ENCODE data around the gene FSHR.

The FSHR gene

GRCh38 chr2:48954311-48954710 lies 200.0 kb downstream of the FSHR start:
- peak; percentile 70 for DNase-seq (ENCODE audit: low read depth, low spot score)

DNA sequence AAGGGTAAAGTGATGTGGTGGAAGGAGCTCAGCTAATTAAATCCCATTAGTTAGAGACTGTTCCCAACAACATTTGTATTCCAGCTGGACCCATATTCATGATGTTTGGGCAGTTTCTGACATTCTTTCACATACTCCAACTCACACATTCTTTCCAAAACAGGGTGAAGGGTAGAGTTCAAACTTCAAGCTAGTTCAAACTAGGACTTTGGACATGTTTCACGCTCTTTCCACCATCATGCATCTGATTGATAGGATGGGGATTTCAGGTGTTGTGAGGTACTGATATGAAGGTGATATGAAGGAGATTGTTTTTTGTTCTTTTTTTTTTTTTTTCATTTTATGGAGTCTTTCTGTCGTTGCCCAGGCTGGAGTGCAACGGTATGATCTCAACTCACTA lies 201.7 kb downstream of the FSHR start:
- DNase-seq (ENCODE audit: low read depth, low spot score), result no peak

DNA sequence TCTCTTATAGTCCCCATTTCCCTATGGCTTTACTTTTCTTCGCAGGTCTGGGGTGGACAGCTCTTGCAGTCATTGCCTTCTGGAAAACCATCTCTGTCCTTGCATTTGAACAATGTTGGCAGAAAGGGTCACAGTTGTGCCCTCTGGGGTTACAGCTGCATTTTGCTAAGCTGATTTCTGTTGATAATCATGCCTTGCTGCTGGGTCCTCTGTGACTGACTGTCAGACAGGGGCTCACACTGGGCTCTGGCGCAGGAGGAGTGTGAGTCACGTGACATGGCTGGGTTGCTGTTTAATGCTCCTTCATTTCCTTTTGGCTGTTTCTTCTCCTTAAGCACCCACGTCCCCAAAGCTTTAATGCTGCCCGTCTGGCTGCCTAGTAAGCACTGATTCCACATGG lies 202.2 kb downstream of the FSHR start:
- DNase-seq (ENCODE audit: low read depth, low spot score), result no peak

DNA sequence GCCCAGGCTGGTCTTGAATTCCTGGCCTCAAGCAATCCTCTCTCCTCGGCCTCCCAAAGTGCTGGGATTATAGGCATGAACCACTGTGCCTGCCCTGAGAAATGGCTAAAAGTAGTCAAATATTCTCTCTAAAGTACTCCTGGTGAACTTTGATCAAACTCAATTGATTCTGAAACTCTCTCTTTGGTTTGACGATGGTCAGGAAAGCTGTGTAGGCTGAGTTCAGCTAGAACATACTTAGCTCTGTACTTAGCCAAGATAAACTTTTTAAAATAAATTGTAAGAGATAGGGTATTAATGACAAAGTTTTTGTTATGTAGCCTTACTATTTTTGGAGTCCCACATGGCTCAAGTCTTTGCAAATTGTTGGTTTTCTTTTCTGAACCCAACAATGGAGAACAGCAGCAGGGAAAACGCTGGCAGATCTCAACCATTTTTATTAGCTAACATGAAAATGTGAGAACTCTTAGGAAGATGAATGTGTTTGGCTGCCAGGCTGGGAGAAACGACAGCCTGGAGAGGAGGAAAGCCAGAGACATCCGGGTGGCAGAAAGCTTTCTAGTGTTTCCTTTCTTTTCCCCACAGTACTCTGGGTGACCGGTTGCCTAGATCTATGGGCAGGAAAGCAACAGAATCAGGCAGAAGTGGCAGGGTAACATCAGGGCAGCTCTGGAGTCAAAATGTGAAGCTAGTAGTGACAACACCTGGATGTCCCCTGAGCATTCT lies 205.8 kb downstream of the FSHR start:
- DNase-seq (ENCODE audit: low read depth, low spot score), result no peak

DNA sequence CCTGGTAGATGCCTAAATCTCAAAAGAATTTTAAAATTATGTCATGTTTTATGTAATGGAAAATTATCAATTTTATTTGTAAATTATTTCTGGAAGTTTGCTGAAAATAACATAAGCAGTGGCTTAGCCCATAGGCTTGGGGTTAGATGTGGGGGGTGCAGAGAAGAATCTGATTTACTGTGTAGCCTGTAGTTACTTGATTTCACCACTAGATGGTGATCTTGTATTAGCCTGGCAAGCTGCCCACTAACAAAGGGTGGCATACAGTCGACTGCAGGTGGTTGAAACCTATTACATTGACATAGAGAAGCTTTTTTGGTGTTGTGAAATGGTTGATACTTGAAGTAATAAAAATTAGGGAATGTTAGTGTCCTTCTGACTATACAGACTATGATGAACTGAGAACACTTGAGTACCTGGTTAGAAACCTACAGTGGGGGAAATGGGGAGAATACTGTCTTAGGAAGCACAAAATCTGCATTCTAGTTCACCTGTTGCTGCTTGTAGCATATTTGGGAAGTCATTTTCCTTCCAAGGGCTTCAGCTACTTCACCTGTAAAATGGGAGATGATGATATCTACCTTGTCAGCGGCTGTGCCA lies 207.8 kb downstream of the FSHR start:
- peak; percentile 34 for DNase-seq (ENCODE audit: low read depth, low spot score)

DNA sequence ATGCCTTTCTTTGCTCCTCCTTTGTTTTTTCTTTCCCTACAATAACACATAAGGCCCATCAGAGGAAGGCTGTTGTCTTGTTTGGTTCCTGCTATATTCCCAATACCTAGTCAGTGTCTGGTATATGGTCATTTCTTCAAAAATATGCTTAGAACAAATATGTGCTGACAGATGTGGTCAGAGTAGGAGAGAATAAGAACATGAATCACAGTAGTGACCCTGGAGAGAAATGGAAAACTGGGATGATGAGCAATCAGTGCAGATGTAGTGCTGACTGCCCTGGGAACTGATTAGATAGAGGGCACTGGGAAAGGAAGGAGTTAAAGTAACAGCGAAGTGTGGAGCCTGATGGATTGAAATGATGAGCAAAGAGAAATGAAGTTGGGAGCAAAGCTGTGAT lies 209.4 kb downstream of the FSHR start:
- no peak for DNase-seq (ENCODE audit: low read depth, low spot score)

DNA sequence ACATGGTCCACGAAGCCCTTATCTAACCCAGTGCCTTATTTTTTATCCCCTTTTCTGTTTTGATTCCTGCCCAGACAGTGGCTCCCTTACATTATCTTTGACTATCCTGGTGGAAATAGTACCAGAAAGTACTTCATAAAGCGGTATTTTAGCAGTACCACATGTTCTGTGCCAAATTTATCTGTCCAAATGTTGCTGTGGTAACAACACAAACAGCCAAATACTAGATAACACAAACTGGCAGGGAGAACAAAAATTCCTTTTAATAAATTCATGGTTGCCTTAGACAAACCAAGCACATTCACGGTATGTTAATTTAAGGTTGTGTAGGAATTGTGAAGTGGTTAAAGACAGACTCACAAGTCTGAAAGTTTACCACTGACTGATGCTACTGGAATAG lies 210.9 kb downstream of the FSHR start:
- no peak for DNase-seq (ENCODE audit: low read depth, low spot score)

DNA sequence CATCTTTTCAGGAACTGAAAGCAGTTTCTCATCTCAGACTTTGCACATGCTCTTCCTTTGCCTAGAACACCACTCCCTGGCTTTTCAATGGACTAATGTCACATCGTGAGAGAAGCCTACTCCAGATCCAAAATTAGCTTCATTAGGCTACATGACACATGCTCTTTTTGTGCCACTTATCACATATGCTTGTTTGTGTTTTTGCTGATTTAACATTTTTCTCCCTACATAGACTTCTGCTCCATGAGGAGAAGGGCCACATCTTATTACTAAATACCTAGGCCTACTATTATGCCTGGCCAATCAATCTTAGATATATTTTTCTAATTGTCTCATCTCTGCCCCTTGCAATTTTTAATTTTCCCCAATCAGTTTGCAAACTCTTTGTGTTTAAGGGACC lies 212.4 kb downstream of the FSHR start:
- no peak for DNase-seq (ENCODE audit: low read depth, low spot score)

- no peak for DNase-seq (ENCODE audit: low read depth, low spot score)
Observed at GRCh38 chr2:48941456-48941855, 212.9 kb downstream of the FSHR start.

DNA sequence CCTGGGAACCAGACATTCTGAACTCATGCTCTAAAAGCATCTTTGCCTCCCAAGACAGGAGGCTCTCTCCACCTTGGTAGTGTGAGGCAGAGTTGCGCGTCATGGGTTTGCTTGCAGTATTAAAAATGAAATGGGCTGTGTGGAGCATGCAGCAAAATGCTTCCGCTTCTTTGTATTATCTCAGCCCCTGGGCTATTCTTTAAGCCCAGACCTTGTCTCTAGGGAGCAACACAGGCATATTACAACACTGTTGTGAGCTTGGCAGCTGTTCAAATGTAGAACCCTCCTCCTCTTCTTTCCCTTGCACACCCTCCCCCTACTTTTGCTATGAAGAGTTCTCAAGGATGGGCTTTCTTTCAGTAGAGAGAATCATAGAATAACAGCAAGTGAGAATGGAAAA lies 213.7 kb downstream of the FSHR start:
- no peak for DNase-seq (ENCODE audit: low read depth, low spot score)

- no peak for DNase-seq (ENCODE audit: low read depth, low spot score)
Observed at GRCh38 chr2:48939232-48939631, 215.1 kb downstream of the FSHR start.

- no peak for DNase-seq (ENCODE audit: low read depth, low spot score)
Observed at GRCh38 chr2:48938231-48938630, 216.1 kb downstream of the FSHR start.

GRCh38 chr2:48934807-48935206 lies 219.5 kb downstream of the FSHR start:
- DNase-seq (ENCODE audit: low read depth, low spot score), result no peak

GRCh38 chr2:48933828-48934497 lies 220.4 kb downstream of the FSHR start:
- no peak for DNase-seq (ENCODE audit: low read depth, low spot score)

- DNase-seq (ENCODE audit: low read depth, low spot score), result no peak
Observed at GRCh38 chr2:48932667-48933066, 221.6 kb downstream of the FSHR start.

DNA sequence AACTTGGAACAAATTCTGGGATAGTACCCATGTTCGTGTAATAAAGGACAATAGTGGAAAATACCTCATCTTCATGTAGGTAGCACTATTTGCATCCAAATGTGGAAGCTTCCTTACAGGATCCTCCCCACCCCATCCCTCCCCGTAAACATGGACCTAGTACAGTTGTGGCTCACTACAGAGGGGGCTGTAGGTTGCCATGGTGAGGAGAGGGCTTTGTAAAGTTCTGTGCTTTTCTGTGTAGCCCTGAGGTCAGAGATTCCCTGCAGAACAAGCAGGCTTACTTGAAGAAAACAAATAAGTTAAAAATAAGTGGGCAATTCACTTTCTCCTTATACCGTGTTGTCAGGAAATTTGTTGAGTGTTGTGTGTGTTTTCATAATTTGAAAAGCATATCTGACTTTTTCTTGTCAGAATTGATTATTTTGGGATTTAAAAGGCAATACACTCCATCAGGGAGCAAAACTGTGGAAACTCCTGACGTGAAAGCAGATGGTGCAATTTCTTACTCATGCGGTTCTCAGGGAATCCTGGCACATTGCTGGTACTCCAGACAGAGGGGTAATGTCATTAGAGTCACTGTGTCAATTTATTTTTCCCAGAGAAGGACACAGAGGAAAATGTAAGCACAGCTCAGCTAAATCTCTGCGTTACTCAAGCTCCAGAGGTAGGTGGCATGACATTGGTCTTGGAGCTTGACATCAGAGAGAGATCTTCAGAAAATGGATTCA lies 224.6 kb downstream of the FSHR start:
- DNase-seq (ENCODE audit: low read depth, low spot score), result no peak

- DNase-seq (ENCODE audit: low read depth, low spot score), result no peak
Observed at GRCh38 chr2:48927355-48927754, 227.0 kb downstream of the FSHR start.

DNA sequence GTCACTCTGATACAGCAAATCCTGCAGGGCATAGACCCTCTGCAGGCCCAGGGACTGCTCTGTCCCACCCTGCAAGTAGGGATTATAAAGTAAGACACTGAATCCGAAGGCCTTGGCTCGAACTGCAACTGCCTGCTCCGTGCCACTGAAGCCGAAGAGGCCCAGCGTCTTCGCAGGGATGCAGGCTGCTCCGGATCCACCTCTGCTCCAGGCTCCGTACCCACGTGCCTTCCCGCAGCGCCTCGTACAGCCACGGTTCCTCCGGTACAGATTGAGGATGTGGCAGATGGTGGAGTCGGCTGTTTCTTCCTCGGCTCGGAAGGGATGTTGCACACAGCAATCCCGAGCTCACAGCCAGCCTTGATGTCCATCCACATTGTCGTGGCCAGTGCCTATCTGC lies 238.4 kb downstream of the FSHR start:
- no peak for DNase-seq (ENCODE audit: low read depth, low spot score)

DNA sequence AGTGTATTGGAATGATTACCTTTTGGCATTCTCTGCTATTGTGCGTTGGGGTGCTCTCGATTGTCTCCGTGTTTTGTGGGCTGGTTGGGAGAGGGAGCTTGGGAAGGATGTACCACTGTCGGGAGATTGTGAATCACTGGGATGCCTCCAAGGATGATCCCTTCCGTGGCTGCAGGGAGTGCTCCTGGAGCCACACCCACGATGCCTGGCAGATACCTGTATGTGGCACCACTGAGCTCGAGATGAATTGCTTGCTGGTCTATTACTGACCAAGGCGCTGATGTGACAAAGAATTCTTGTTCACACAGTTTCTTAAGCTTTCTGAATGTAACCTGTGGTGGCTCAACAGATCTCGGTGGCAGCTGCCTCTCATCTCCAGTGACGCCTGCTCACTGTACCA lies 239.1 kb downstream of the FSHR start:
- no peak for DNase-seq (ENCODE audit: low read depth, low spot score)

DNA sequence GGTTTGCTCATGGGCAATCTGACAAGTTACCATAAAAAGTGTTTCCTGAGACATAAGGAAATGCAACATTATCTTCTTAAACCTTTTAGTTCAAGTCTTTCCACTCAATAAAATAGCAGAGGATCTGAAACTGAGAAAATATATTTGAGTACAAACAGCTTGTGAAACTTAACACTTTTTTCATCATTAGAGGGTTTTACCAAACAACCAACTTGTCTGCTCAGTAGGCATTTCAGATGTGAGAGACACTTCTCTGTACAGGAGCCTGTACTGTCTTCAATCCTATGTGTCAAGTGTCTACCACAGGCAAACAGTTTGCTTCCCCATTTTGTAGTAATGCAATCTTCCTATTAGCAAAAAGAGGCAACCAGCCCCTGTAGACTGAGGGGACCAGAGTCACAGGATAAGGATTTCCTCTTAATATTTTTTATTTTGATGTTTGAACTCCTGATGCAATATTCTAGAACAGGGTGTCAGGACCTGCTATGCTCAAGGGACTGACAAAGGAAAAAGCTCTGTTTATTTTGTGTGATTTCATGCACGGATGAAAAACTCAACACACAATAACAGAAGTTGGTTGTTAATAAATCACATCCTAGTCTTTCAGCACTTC lies 239.7 kb downstream of the FSHR start:
- DNase-seq (ENCODE audit: low read depth, low spot score), result no peak
